DMS114 treated with DMSO at 0.1 percent for 48 hours (cell line): ENCODE data around the gene PDE10A.

Experiments
- DNase-seq: peaks from one replicate; lab custom pipeline; 2025; ENCODE audit not compliant: unreplicated experiment; lab: John Stamatoyannopoulos, UW

The PDE10A gene

GRCh38 chr6:165426892-165427291, 236.1 kb downstream of the PDE10A start:
- DNase-seq: no peak

GRCh38 chr6:165422192-165422591, 240.8 kb downstream of the PDE10A start:
- no peak for DNase-seq

GRCh38 chr6:165417278-165417865, 245.7 kb downstream of the PDE10A start:
- no peak for DNase-seq

GRCh38 chr6:165404697-165405096, 258.3 kb downstream of the PDE10A start:
- no peak for DNase-seq

GRCh38 chr6:165404296-165404695, 258.7 kb downstream of the PDE10A start:
- DNase-seq: no peak

- no peak for DNase-seq
Measured at GRCh38 chr6:165403006-165403595, 259.9 kb downstream of the PDE10A start.

GRCh38 chr6:165401092-165401491, 261.9 kb downstream of the PDE10A start:
- no peak for DNase-seq

- DNase-seq: no peak
Measured at GRCh38 chr6:165390475-165390874, 272.6 kb downstream of the PDE10A start.

GRCh38 chr6:165389534-165389933, 273.5 kb downstream of the PDE10A start:
- no peak for DNase-seq

GRCh38 chr6:165383323-165383722, 279.7 kb downstream of the PDE10A start:
- DNase-seq: no peak

- DNase-seq: no peak
Measured at GRCh38 chr6:165376100-165376499, 286.9 kb downstream of the PDE10A start.

- DNase-seq: no peak
Measured at GRCh38 chr6:165365371-165365770, 297.7 kb downstream of the PDE10A start.

- DNase-seq: no peak
Measured at GRCh38 chr6:165345700-165346099, 317.3 kb downstream of the PDE10A start.

GRCh38 chr6:165340532-165340931, 322.5 kb downstream of the PDE10A start:
- no peak for DNase-seq

- no peak for DNase-seq
Measured at GRCh38 chr6:165325609-165326008, 337.4 kb downstream of the PDE10A start.

- DNase-seq: no peak
Measured at GRCh38 chr6:165321555-165322145, 341.4 kb downstream of the PDE10A start.

GRCh38 chr6:165321150-165321549, 341.9 kb downstream of the PDE10A start:
- DNase-seq: no peak

GRCh38 chr6:165317723-165318122, 345.3 kb downstream of the PDE10A start:
- DNase-seq: no peak

- peak; percentile 23 for DNase-seq
Measured at GRCh38 chr6:165308926-165309731, 353.9 kb downstream of the PDE10A start, which contains the start of gene C6orf118. C6orf118 (minus strand) TSS chr6:165309605; CDS start chr6:165309586, 19 bp downstream.

- no peak for DNase-seq
Measured at GRCh38 chr6:165306955-165307354, 356.1 kb downstream of the PDE10A start.

- no peak for DNase-seq
Measured at GRCh38 chr6:165301372-165302246, 361.4 kb downstream of the PDE10A start.
